GM23248 (cell line): ENCODE data around the gene FGFR1OP2. TPM values are rescaled to one million over a fixed set of nuclear protein-coding genes. Genes with fewer than 3 reads are reported as not detected.

Experiments used
- DNase-seq: peaks from one replicate; pipeline ENCODE4 v3.0.0-alpha.2; 2015
- H2AFZ ChIP-seq: fragments of 200-600 bp; sonication (generic); 2 replicates; pipeline ENCODE4 v1.6.1; 2016; ENCODE audit warnings: antibody characterized with exemption
- H3F3A ChIP-seq: fragments of 200-600 bp; sonication (generic); 2 replicates; pipeline ENCODE4 v1.6.1; 2016; ENCODE audit warnings: mild to moderate bottlenecking, antibody characterized with exemption, mixed run types; ENCODE audit not compliant: insufficient read depth
- H3K27ac ChIP-seq: fragments of 200-600 bp; sonication (generic); 2 replicates; pipeline ENCODE4 v1.5.1; 2016; ENCODE audit warnings: mild to moderate bottlenecking
- H3K27me3 ChIP-seq: fragments of 200-600 bp; sonication (generic); replicated peaks from 2 replicates; pipeline ENCODE4 v1.6.1; 2016; ENCODE audit warnings: mild to moderate bottlenecking; ENCODE audit not compliant: insufficient read depth
- H3K36me3 ChIP-seq: fragments of 200-600 bp; sonication (generic); 2 replicates; pipeline ENCODE4 v1.6.1; 2016; ENCODE audit warnings: low read depth, mild to moderate bottlenecking
- H3K4me1 ChIP-seq: fragments of 200-600 bp; sonication (generic); 2 replicates; pipeline ENCODE4 v1.6.1; 2016; ENCODE audit warnings: mild to moderate bottlenecking; ENCODE audit not compliant: insufficient read depth
- H3K4me2 ChIP-seq: fragments of 200-600 bp; sonication (generic); one replicate; pipeline ENCODE4 v1.6.1; 2016; ENCODE audit warnings: mild to moderate bottlenecking; ENCODE audit not compliant: unreplicated experiment
- H3K4me3 ChIP-seq: fragments of 200-600 bp; sonication (generic); 2 replicates; pipeline ENCODE4 v1.5.1; 2016; ENCODE audit warnings: mild to moderate bottlenecking
- H3K79me2 ChIP-seq: fragments of 200-600 bp; sonication (generic); 2 replicates; pipeline ENCODE4 v1.6.1; 2016; ENCODE audit warnings: mild to moderate bottlenecking; ENCODE audit not compliant: insufficient read depth
- H3K9ac ChIP-seq: fragments of 200-600 bp; sonication (generic); 2 replicates; pipeline ENCODE4 v1.6.1; 2016; ENCODE audit warnings: mild to moderate bottlenecking
- H3K9me2 ChIP-seq: fragments of 200-600 bp; sonication (generic); 2 replicates; pipeline ENCODE4 v1.6.1; 2016; ENCODE audit warnings: mixed run types, mild to moderate bottlenecking, moderate library complexity; ENCODE audit not compliant: insufficient read depth
- H3K9me3 ChIP-seq: fragments of 200-600 bp; sonication (generic); one replicate; pipeline ENCODE4 v1.6.1; 2017; ENCODE audit warnings: low read depth
- H4K20me1 ChIP-seq: fragments of 200-600 bp; sonication (generic); 2 replicates; pipeline ENCODE4 v1.6.0; 2016; ENCODE audit not compliant: insufficient read depth
- EZH2 ChIP-seq: fragments of 200-600 bp; sonication (generic); IDR thresholded peaks from 2 replicates; pipeline ENCODE4 v1.6.1; 2018; ENCODE audit warnings: antibody characterized with exemption, mild to moderate bottlenecking; ENCODE audit not compliant: insufficient read depth, poor library complexity, severe bottlenecking
- EZH2phosphoT487 ChIP-seq: fragments of 200-600 bp; sonication (generic); IDR thresholded peaks from 2 replicates; pipeline ENCODE4 v1.6.1; 2018; ENCODE audit warnings: antibody characterized with exemption, moderate library complexity, mild to moderate bottlenecking, low read depth; ENCODE audit not compliant: insufficient read depth
- WGBS, 2 experiments: methylation state at CpG; one replicate each; pipeline ENCODE4 v1.1.6; 2015 to 2017; ENCODE audit warnings: low lambda C conversion rate in 2 of 2, low coverage in 1 of 2; ENCODE audit errors: missing lambda C conversion rate in 2 of 2; 5-methylcytosine and 5-hydroxymethylcytosine counted together
- in situ Hi-C: fragments of 300-500 bp; cut with MboI; formaldehyde crosslinking; loops from 2 replicates; pipeline ENCODE4 v1.15.0; 2020
- polyA plus RNA-seq: library from polyadenylated mRNA; unstranded; fragments of >200 nt; fragmentation: Nextera tagmentation; extraction: Ambion mirVana; gene quantifications from 2 replicates; pipeline ENCODE4 v1.2.1, GENCODE V29; 2016
- total RNA-seq: library from RNA; depleted of rRNA; stranded (reverse); fragments of >200 nt; shearing (Covaris generic); gene quantifications from 2 replicates; pipeline ENCODE4 v1.2.3, GENCODE V29; 2014

FGFR1OP2 gene
- total and polyA plus RNA-seq, 2 experiments from 2014 or later: 37.2 to 47.3 TPM

GRCh38 chr12:26929590-26929989, 8.7 kb upstream of the FGFR1OP2 start:
- in situ Hi-C loops: no loop called here
- no peak for TF ChIP-seq EZH2phosphoT487
- no peak for TF ChIP-seq EZH2
- no peaks in the 10 kb centered on the region for H3K9me3 ChIP-seq

GRCh38 chr12:26935636-26936378, 2.5 kb upstream of the FGFR1OP2 start:
- peak overlapping the region; percentile 98 for H3K4me2 ChIP-seq
- peaks cover 33% of the 10 kb centered on the region for H3F3A ChIP-seq
- no peaks in the 10 kb centered on the region for H4K20me1 ChIP-seq
- 96 to 97% methylated on average over 7 of the region's 7 CpGs for WGBS, 2 experiments
- in situ Hi-C loops: no loop called here
- H3K9me3 ChIP-seq: no peaks in the 10 kb centered on the region
- DNase-seq: no peak
- no peak for TF ChIP-seq EZH2phosphoT487
- no peak for TF ChIP-seq EZH2
- peaks cover 11% of the 10 kb centered on the region; the same call in 1 of the 2 replicates for H3K36me3 ChIP-seq
- no peaks in the 10 kb centered on the region for H3K27me3 ChIP-seq
- H2AFZ ChIP-seq: 0 out of 2 replicates have a peak overlapping the region, but pooled peaks have one; percentile 92
- peak overlapping the region; percentile 92; the same call in 1 of the 2 replicates for H3K9ac ChIP-seq
- H3K27ac ChIP-seq: no peak overlapping the region
- peaks cover 37% of the 10 kb centered on the region for H3K4me1 ChIP-seq
- peaks cover 88% of the 10 kb centered on the region for H3K79me2 ChIP-seq
- H3K9me2 ChIP-seq: no peaks in the 10 kb centered on the region
- H3K4me3 ChIP-seq: peak overlapping the region; percentile 100

More at GRCh38 chr12:26929590-26929989, 8.7 kb upstream of the FGFR1OP2 start:
- DNase-seq: no peak
- Histone ChIP-seq H4K20me1 (no peaks in the 10 kb centered on the region), H3K27me3 (no peaks in the 10 kb centered on the region), H3K4me3 (no peak overlapping the region), H3F3A (no peaks in the 10 kb centered on the region), H2AFZ (no peak overlapping the region), H3K9ac (no peak overlapping the region), H3K36me3 (peaks cover 47% of the 10 kb centered on the region), H3K79me2 (peaks cover 52% of the 10 kb centered on the region), H3K27ac (no peak overlapping the region), H3K4me2 (no peak overlapping the region), H3K4me1 (0 out of 2 replicates have a peak, but pooled peaks cover 2% of the 10 kb centered on the region), H3K9me2 (no peaks in the 10 kb centered on the region)
- WGBS, 2 experiments: 96 to 100% methylated on average over 2 of the region's 2 CpGs

GRCh38 chr12:26936559-26937442, 1.5 kb upstream of the FGFR1OP2 start:
- H3K79me2 ChIP-seq: peaks cover 90% of the 10 kb centered on the region
- peaks cover 38% of the 10 kb centered on the region for H3F3A ChIP-seq
- peaks cover 46% of the 10 kb centered on the region for H3K4me1 ChIP-seq
- peak overlapping the region; percentile 92 for H3K9ac ChIP-seq
- H3K4me2 ChIP-seq: peak overlapping the region; percentile 98
- in situ Hi-C loops: no loop called here
- WGBS, 2 experiments: 6 to 7% methylated on average over 8 of the region's 8 CpGs
- peak overlapping the region; percentile 91 for H3K27ac ChIP-seq
- H3K36me3 ChIP-seq: peaks cover 3% of the 10 kb centered on the region; the same call in 1 of the 2 replicates
- no peaks in the 10 kb centered on the region for H3K27me3 ChIP-seq
- peak; percentile 43 for DNase-seq
- no peaks in the 10 kb centered on the region for H4K20me1 ChIP-seq
- H2AFZ ChIP-seq: peak overlapping the region; percentile 92
- H3K9me3 ChIP-seq: no peaks in the 10 kb centered on the region
- peak overlapping the region; percentile 100 for H3K4me3 ChIP-seq
- no peaks in the 10 kb centered on the region for H3K9me2 ChIP-seq
- TF ChIP-seq EZH2phosphoT487: no peak
- no peak for TF ChIP-seq EZH2

- peaks cover 40% of the 10 kb centered on the region for H3F3A ChIP-seq
- no peak for TF ChIP-seq EZH2phosphoT487
- TF ChIP-seq EZH2: no peak
- no peaks in the 10 kb centered on the region for H3K27me3 ChIP-seq
- H3K9ac ChIP-seq: peak overlapping the region; percentile 92
- H3K9me2 ChIP-seq: no peaks in the 10 kb centered on the region
- WGBS, 2 experiments: 1% methylated on average over 10 of the region's 10 CpGs
- peak overlapping the region; percentile 91 for H3K27ac ChIP-seq
- peaks cover 93% of the 10 kb centered on the region for H3K79me2 ChIP-seq
- in situ Hi-C loops: no loop called here
- H3K36me3 ChIP-seq: peaks cover 3% of the 10 kb centered on the region; the same call in 1 of the 2 replicates
- H3K9me3 ChIP-seq: no peaks in the 10 kb centered on the region
- H3K4me3 ChIP-seq: peak overlapping the region; percentile 100
- no peaks in the 10 kb centered on the region for H4K20me1 ChIP-seq
- H3K4me1 ChIP-seq: peaks cover 50% of the 10 kb centered on the region
- no peak for DNase-seq
- H2AFZ ChIP-seq: peak overlapping the region; percentile 92
- peak overlapping the region; percentile 98 for H3K4me2 ChIP-seq
Observed at GRCh38 chr12:26937443-26937862, 817 bp upstream of the FGFR1OP2 start.
